ENCODE results near the gene ARHGEF17.
A peak's percentile ranks its signal among the peaks of the same experiment; 100 is the strongest.

The ARHGEF17 gene

GRCh38 chr11:73393479-73394415, 85.7 kb downstream of the ARHGEF17 start:
- peak; percentile 53 to 61 for DNase-seq (ENCODE audit: low read depth in 2 of 2)

- no peak for DNase-seq (ENCODE audit: low read depth in 2 of 2)
Measured at GRCh38 chr11:73394416-73395296, 86.6 kb downstream of the ARHGEF17 start.

GRCh38 chr11:73395297-73396208, 87.5 kb downstream of the ARHGEF17 start:
- no peak for DNase-seq (ENCODE audit: low read depth in 2 of 2)

GRCh38 chr11:73396251-73396930, 88.3 kb downstream of the ARHGEF17 start:
- DNase-seq (ENCODE audit: low read depth in 2 of 2) = no peak

GRCh38 chr11:73396985-73397384, 88.9 kb downstream of the ARHGEF17 start:
- no peak for DNase-seq (ENCODE audit: low read depth in 2 of 2)

GRCh38 chr11:73397468-73398131, 89.5 kb downstream of the ARHGEF17 start:
- DNase-seq (ENCODE audit: low read depth in 2 of 2) = no peak

GRCh38 chr11:73398132-73398526, 90.1 kb downstream of the ARHGEF17 start:
- no peak for DNase-seq (ENCODE audit: low read depth in 2 of 2)

- DNase-seq (ENCODE audit: low read depth in 2 of 2) = no peak
Measured at GRCh38 chr11:73398721-73399120, 90.6 kb downstream of the ARHGEF17 start.

- no peak for DNase-seq (ENCODE audit: low read depth in 2 of 2)
Measured at GRCh38 chr11:73399159-73399590, 91.1 kb downstream of the ARHGEF17 start.

- DNase-seq (ENCODE audit: low read depth in 2 of 2) = no peak
Measured at GRCh38 chr11:73399636-73400035, 91.6 kb downstream of the ARHGEF17 start.

GRCh38 chr11:73400293-73400692, 92.2 kb downstream of the ARHGEF17 start:
- DNase-seq (ENCODE audit: low read depth in 2 of 2) = no peak

- no peak for DNase-seq (ENCODE audit: low read depth in 2 of 2)
Measured at GRCh38 chr11:73401217-73401923, 93.3 kb downstream of the ARHGEF17 start.

GRCh38 chr11:73401924-73402833, 94.1 kb downstream of the ARHGEF17 start:
- no peak for DNase-seq (ENCODE audit: low read depth in 2 of 2)

- DNase-seq (ENCODE audit: low read depth in 2 of 2) = no peak
Measured at GRCh38 chr11:73402834-73403185, 94.7 kb downstream of the ARHGEF17 start.

GRCh38 chr11:73403541-73403940, 95.5 kb downstream of the ARHGEF17 start:
- DNase-seq (ENCODE audit: low read depth in 2 of 2) = no peak

GRCh38 chr11:73404048-73404447, 96.0 kb downstream of the ARHGEF17 start:
- DNase-seq (ENCODE audit: low read depth in 2 of 2) = no peak

GRCh38 chr11:73404506-73405145, 96.5 kb downstream of the ARHGEF17 start:
- DNase-seq (ENCODE audit: low read depth in 2 of 2) = no peak

- DNase-seq (ENCODE audit: low read depth in 2 of 2) = no peak
Measured at GRCh38 chr11:73405146-73405510, 97.1 kb downstream of the ARHGEF17 start.
